KMS-11 (cell line): ENCODE results near the gene ADAT1.

Experiments
- H2AFZ ChIP-seq: fragments of 200-600 bp; sonication (generic); 2 replicates; pipeline ENCODE4 v1.6.1; 2016; ENCODE audit warnings: antibody characterized with exemption, mixed run types, low read depth
- H3K27ac ChIP-seq: fragments of 200-600 bp; sonication (generic); 2 replicates; pipeline ENCODE4 v1.6.1; 2016; ENCODE audit warnings: mild to moderate bottlenecking, mixed run types
- H3K27me3 ChIP-seq: fragments of 200-600 bp; sonication (generic); 2 replicates; pipeline ENCODE4 v1.6.1; 2017; ENCODE audit warnings: mild to moderate bottlenecking, low read depth, mixed run types, moderate library complexity; ENCODE audit not compliant: insufficient read depth
- H3K36me3 ChIP-seq: fragments of 200-600 bp; sonication (generic); 2 replicates; pipeline ENCODE4 v1.6.1; 2017; ENCODE audit warnings: mild to moderate bottlenecking, mixed run types; ENCODE audit not compliant: insufficient read depth
- H3K4me1 ChIP-seq: fragments of 200-600 bp; sonication (generic); 2 replicates; pipeline ENCODE4 v1.6.1; 2016; ENCODE audit warnings: mild to moderate bottlenecking, low read depth, mixed run types; ENCODE audit not compliant: poor library complexity, severe bottlenecking
- H3K4me2 ChIP-seq: fragments of 200-600 bp; sonication (generic); 2 replicates; pipeline ENCODE4 v1.7.0; 2016; ENCODE audit warnings: mild to moderate bottlenecking, mixed run types
- H3K4me3 ChIP-seq: fragments of 200-600 bp; sonication (generic); IDR thresholded peaks from 2 replicates; pipeline ENCODE4 v1.6.1; 2017; ENCODE audit warnings: low read depth, low read length, mixed read lengths; ENCODE audit not compliant: insufficient read depth
- H3K79me2 ChIP-seq: fragments of 200-600 bp; sonication (generic); 2 replicates; pipeline ENCODE4 v1.6.1; 2016; ENCODE audit warnings: low read depth, mixed run types; ENCODE audit not compliant: insufficient read depth
- H3K9ac ChIP-seq: fragments of 200-600 bp; sonication (generic); 2 replicates; pipeline ENCODE4 v1.6.1; 2016; ENCODE audit warnings: mild to moderate bottlenecking, mixed run types
- H4K20me1 ChIP-seq: fragments of 200-600 bp; sonication (generic); 2 replicates; pipeline ENCODE4 v1.6.1; 2016; ENCODE audit warnings: mild to moderate bottlenecking, mixed run types; ENCODE audit not compliant: insufficient read depth
- CTCF ChIP-seq: fragments of 200-600 bp; sonication (generic); conservative IDR thresholded peaks from 2 replicates; pipeline ENCODE4 v1.6.1; 2017; ENCODE audit warnings: low read depth, mild to moderate bottlenecking, antibody characterized with exemption, low read length, moderate library complexity, mixed read lengths

The ADAT1 gene

GRCh38 chr16:75627851-75628250 lies 4.8 kb upstream of the ADAT1 start:
- TF ChIP-seq CTCF = no peak
- H3K27ac ChIP-seq = no peak overlapping the region
- H3K4me1 ChIP-seq = peaks cover 4% of the 10 kb centered on the region
- no peaks in the 10 kb centered on the region for H3K27me3 ChIP-seq
- H4K20me1 ChIP-seq = no peaks in the 10 kb centered on the region
- H3K36me3 ChIP-seq = peaks cover 15% of the 10 kb centered on the region; the same call in 1 of the 2 replicates
- no peak overlapping the region for H2AFZ ChIP-seq
- no peak overlapping the region for H3K4me3 ChIP-seq
- no peak overlapping the region for H3K9ac ChIP-seq
- H3K4me2 ChIP-seq = no peak overlapping the region
- no peaks in the 10 kb centered on the region for H3K79me2 ChIP-seq

GRCh38 chr16:75626806-75627205 lies 3.7 kb upstream of the ADAT1 start:
- no peak for TF ChIP-seq CTCF
- Histone ChIP-seq H3K27me3 (no peaks in the 10 kb centered on the region), H4K20me1 (no peaks in the 10 kb centered on the region), H2AFZ (no peak overlapping the region), H3K36me3 (peaks cover 13% of the 10 kb centered on the region; the same call in 1 of the 2 replicates), H3K4me1 (peaks cover 6% of the 10 kb centered on the region), H3K4me3 (no peak overlapping the region), H3K9ac (no peak overlapping the region), H3K79me2 (peaks cover 4% of the 10 kb centered on the region; the same call in 1 of the 2 replicates), H3K4me2 (no peak overlapping the region), H3K27ac (no peak overlapping the region)

GRCh38 chr16:75624921-75625334 lies 1.8 kb upstream of the ADAT1 start:
- Histone ChIP-seq H2AFZ (no peak overlapping the region), H3K4me3 (no peak overlapping the region), H3K36me3 (peaks cover 10% of the 10 kb centered on the region; the same call in 1 of the 2 replicates), H3K4me1 (peaks cover 13% of the 10 kb centered on the region), H3K4me2 (no peak overlapping the region), H3K9ac (no peak overlapping the region), H3K79me2 (peaks cover 6% of the 10 kb centered on the region; the same call in 1 of the 2 replicates), H4K20me1 (no peaks in the 10 kb centered on the region), H3K27me3 (no peaks in the 10 kb centered on the region), H3K27ac (no peak overlapping the region)
- TF ChIP-seq CTCF = no peak

- no peak overlapping the region for H2AFZ ChIP-seq
- H3K36me3 ChIP-seq = no peaks in the 10 kb centered on the region
- no peak overlapping the region for H3K4me3 ChIP-seq
These were observed 2.0 kb downstream of the ADAT1 start for GRCh38 chr16:75621170-75621477.

More at GRCh38 chr16:75621170-75621477, 2.0 kb downstream of the ADAT1 start:
- 0 out of 2 replicates have a peak overlapping the region, but pooled peaks have one; percentile 80 for H3K4me2 ChIP-seq
- H3K27ac ChIP-seq = no peak overlapping the region
- no peak for TF ChIP-seq CTCF
- peaks cover 13% of the 10 kb centered on the region for H3K4me1 ChIP-seq
- H3K27me3 ChIP-seq = no peaks in the 10 kb centered on the region
- no peak overlapping the region for H3K9ac ChIP-seq
- peaks cover 6% of the 10 kb centered on the region; the same call in 1 of the 2 replicates for H3K79me2 ChIP-seq
- no peaks in the 10 kb centered on the region for H4K20me1 ChIP-seq
